ENCODE measurements around the gene ANO4.
"Not testable (repeated sequence)": the region's sequence is repeated elsewhere in the genome, so short reads cannot be mapped to it uniquely, and the experiment has no call there.

ANO4 gene

DNA sequence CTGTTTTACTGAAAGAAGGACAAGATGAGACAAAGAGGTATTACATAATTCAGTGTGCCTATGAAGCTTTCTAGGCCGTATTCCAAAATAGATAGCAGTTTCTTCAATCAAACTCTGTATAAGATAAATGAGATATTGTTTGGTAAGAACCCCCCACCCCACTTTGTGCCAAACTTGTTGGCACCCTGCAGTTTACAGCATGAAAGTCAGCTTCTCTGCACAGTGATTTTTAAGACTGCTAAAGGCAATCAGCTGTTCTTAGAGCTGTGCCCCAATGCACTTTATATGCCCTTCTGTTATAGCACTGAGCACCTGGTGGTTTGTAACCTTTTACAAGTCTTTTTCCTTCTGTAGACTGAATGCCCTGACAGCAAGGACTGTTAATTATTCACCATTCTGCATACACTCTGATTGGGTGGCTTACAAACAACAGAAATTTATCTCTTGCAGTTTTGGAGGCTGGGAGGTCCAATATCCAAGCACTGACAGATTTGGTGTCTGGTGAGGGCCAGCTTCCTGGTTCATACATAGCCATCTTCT lies 76.7 kb downstream of the ANO4 start:
- DNase-seq (ENCODE audit: low spot score): no peak

DNA sequence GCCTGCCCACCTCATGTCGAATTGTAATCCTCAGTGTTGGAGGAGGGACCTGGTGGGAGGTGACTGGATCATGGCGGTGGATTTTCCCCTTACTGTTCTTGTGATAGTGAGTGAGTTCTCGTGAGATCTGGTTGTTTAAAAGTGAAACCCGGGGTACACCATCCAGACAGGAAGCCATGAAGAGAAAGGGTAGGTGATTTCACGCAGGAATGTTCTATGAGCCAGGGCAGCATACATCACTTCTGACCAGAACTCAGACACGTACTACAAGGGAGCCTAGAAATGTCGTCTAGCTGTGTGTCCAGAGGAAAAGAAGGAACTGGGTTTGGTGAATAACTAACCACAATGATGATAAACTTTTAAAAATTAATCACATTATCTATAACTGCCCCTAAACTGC lies 80.6 kb downstream of the ANO4 start:
- no peak for DNase-seq (ENCODE audit: low spot score)

DNA sequence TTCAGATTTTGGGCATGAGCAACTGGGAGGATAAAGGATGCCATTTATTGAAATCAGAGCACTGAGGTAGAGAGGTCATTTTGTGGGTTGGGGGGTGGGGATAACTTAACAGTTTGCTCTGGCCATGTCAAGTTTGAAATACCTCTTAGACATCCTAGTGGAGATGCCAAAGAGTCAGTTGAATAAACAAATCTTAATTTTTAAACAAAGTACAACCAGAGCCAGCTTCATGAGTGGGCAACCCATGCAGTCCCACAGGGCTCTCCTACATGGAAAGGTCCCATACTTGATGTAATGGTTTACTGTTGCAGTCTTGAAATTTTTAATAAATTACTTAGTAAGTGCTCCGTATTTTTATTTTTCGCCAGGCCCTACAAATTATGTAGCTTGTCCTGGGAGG lies 81.2 kb downstream of the ANO4 start:
- DNase-seq (ENCODE audit: low spot score): no peak

DNA sequence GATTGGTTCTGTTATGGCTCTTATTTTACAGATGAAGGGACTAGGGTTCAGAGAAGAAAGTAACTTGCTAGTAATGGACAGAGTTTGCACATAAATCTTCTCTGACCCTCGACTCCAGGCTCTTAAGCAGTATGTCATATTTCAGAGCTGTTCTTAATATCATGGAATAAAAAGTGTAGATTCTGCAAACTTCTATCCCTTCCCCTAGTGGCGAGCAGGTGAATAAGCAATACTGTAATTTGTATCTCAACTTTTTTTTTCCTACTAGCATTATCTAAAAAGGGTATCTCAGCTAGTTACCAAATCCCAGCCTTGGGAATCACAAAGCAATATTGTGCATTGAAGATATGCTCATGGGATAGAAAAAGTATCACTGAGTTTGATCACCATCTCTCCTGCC lies 83.2 kb downstream of the ANO4 start:
- peak; percentile 25 for DNase-seq (ENCODE audit: low spot score)

DNA sequence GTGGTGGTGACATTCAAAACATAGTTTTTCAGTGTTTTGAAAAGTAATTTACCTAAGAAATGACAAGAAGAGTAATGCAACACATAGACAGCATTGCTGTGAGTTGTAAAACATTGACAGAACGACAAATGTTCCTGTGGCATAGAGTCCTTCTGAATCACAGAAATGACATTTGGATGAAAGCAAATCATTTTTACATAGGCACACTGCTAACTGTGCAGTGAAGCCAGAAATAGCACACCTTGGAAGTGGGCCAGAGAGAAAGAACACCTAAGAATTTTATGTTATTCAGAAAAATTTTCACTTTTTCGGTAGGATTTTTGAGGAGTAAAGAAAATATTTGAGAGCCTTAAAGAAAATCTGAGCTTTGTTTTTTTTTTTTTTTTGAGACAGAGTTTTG lies 100.6 kb downstream of the ANO4 start:
- no peak for DNase-seq (ENCODE audit: low spot score)

DNA sequence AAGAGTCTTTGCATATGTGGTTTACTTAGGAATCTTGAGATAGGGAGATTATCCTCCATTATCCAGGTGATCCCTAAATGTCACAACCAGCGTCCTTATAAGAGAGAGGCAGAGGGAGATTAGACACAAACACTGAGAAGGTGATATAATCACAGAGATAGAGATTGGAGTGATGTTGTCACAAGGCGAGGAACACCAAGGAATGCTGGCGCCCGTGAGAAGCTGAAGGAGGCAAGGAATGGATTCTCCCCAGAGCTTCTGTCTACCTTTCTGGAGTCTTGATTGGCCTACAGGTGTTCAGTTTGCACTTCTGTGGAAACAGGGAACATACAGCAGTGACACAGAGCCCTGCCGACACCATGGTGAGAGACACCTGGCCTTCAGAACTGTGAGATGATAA lies 101.6 kb downstream of the ANO4 start:
- DNase-seq (ENCODE audit: low spot score): no peak

DNA sequence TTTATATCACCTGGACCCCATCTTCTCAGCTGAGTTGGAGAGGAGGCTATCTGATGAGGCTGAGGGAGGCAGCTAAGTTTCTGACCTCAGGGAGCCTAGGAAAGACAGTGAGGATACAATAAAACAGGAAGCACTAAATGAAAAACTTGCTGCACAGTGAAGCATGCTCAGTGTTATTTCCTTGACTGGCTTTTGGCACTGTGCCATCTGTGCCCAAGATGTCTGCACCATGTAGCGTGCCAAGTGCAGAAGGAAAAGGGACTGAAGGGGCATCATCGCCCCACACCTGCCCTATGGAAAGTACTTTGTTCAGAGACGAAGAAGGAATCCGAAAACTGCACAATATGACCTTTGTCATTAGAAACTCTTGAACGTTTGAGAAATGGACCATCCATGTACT lies 102.7 kb downstream of the ANO4 start:
- DNase-seq (ENCODE audit: low spot score): no peak

DNA sequence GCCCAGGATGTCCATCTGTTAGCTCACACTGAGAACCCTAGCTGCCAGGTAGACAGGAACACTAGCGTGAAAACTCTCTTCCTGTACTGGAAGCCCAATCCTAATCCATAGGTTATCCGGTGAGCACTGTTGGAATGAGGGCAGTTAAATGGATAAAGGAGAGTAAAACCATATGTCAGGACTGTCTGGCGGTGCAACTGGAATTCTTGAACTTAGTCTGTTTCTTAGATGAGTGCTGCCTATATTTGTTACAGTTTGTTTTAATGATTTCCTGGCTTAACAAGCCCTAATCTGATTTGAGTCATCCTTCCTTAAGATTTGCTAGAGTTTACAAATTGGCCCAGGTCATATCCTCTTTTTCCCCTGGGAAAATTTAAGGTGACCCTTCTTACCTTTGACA lies 104.7 kb downstream of the ANO4 start:
- no peak for DNase-seq (ENCODE audit: low spot score)

DNA sequence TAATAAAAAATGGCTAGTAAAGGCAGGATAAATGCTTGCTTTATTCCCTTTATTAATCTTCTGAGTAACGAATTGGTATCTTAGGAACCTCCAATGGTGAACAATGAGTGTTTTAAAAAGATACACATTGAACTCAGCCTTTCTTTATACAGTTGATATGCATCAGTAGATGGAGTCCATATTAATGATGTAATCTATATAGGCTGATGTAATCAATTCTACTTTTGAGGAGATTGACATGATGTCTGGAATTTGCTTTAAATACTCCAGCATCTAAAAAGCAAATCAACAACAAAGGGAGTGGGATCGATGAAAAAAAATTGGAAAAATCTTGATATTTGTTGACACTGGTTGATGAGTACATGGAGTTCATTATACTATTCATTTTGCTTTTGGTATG lies 106.2 kb downstream of the ANO4 start:
- no peak for DNase-seq (ENCODE audit: low spot score)

DNA sequence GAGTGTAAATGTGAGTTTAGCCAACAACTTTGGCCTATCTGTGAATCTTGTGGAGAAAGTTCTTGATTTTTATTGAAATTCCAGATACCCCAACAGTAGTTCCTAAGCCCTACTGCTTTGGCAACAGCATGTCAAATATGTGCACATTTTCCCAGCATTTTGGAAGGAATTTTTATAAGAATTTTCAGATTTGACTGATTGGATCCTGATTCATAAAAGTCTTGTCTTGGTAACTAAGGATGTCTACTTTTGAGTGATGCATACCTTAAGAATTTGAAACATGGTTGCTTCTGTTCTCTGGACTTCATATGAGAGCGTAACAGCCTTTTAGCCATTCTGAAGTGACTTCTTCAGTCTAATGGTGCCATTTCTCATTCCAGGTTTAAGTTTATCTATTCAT lies 106.7 kb downstream of the ANO4 start:
- no peak for DNase-seq (ENCODE audit: low spot score)

DNA sequence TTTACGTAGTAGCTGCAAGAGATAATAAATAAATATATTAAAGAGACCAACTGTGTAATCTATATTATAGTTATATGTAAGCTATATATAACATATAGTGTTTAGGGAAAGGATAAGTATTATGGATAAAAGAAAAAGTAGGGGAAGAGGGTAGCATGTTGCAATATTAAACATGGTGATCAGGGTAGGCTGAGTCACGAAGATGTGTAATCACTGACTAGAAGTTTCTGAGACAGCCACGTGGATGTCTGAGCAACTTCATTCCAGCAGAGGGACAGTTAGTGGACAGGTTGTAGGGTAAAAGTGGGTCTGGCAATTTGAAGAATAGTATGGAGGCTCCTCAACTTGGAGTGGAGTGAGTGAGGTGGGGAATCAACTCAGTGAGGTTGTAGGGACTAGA lies 109.7 kb downstream of the ANO4 start:
- peak; percentile 36 for DNase-seq (ENCODE audit: low spot score)

DNA sequence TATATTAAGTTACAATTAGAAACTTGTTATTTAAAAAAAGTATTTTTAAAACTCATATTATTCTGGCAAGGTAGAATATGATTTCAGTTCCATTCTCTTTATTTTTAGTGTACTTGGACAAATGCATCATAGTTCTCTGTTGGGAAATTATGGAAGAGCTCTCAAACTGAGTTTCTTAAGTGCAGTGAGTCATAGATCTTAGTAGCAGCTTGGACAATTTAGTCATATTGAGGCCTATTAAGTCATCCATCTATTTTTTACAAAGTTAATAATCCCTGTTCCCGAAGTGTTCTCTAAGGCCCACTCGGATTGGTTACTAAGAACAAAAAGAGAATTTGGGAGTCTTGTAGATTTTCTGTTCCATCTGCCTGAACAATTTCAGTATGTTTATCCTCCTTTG lies 113.9 kb downstream of the ANO4 start:
- peak; percentile 51 for DNase-seq (ENCODE audit: low spot score)

DNA sequence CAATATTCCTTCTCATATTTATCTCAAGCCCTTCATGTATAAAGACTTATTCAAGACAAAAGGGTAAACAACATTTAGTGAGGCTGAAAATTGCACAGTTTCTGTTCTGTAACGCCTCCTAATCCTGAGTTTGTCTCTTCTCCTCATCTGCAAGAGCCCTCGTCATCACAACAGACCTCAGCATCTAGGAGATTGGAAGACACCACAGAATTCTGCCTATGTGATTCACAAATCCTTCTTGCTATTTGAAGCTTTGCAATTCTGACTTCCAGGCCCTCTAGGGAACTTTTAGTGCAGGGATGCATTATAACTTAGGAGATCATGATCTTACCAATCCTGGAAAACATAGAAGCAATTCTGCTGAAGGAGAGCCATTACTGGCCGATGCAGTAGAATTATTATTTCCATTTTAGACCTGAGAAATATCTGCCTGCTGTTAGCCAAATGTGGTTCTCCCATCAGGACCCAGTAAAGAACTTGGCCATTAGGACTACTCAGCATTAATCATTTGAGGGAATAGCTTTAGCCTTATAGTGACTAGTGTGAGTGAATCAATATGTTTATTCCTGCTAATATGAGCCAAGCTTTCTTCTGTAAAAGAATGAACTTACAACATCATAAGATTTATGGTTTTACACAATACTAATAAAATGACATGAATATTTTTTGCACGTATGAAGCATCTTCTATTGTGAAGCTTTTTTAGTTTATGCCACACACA lies 119.5 kb downstream of the ANO4 start:
- no peak for DNase-seq (ENCODE audit: low spot score)

DNA sequence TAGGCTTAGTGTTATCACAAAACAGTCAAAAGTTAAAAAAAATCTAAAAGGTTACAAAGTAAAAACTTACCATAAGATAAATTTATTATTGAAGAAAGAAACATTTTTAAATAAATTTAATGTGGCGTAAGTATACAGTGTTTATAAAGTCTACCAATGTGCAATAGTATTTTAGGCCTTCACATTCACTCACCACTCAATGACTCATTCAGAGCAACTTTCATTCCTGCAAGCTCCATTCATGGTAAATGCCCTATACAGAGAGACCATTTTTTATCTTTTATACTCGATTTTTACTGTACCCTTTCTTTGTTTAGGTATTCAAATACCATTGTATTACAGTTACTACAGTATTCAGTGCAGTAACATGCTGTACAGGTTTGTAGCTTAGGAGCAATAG lies 124.5 kb downstream of the ANO4 start:
- no peak for DNase-seq (ENCODE audit: low spot score)

DNA sequence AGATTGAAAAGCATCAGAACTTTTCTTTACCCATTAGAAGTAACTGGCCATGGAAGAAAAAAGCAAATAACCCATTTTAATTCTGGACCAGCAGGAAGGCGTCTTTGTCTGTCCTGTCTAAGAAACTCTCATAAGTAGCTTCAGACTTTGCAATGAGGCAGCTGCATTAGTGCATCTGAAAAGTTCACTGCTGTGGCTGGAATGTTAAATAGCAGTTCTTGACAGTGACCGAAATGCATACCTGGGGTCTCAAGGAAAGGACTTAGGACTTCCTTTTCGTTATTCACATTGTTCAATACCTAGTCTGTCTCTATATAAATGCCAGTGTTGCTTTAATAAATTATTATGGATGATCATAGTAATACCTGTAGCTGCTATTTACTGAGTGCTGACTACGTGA lies 125.9 kb downstream of the ANO4 start:
- DNase-seq (ENCODE audit: low spot score): no peak

DNA sequence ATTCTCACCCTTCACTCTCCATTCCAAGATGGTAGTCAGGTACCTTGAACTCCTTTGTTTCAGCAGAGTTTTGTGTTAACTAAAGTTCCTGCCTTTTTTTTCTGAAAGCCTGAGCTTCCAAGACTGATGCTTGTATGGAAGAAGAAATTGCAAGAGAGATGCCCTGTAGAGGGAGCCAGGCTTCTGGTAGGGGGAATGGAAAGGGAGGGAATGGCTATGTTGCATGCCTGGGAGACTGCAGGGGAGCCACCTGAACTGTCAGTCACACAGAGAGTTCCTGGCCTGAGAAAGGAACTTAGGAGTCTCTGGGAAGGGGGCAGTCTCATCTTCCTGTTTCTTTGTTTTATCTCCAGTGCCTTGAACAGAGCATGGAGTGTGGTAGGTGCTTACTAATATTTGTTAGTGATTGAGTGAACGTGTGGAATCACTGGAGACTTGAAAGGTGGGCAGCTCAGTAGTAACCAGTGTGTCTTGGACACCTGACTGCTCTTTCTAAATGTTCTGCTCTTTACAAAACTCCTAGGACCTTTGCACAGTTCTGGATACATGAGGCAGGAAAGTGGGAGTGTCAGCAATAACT lies 132.2 kb downstream of the ANO4 start:
- DNase-seq (ENCODE audit: low spot score): peak; percentile 33

DNA sequence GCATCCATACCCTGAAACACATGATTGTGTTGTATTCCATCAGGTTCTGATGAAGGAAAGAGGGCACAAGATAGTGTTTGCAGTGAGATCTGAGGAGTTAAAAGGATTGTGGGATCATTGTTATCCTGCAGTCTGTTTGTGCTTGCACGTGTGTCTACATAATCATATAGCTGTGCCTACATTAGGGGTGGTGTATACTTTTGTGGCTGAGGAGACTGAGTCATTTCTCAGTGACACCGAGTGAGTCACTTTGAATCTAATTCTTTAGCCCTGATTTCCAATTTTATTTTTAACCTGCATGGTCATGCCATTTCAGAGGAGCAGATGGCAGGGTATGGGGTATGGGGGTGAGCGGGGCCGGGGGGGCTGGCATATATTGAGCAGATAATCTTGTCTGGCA lies 133.2 kb downstream of the ANO4 start:
- peak; percentile 82 for DNase-seq (ENCODE audit: low spot score)

DNA sequence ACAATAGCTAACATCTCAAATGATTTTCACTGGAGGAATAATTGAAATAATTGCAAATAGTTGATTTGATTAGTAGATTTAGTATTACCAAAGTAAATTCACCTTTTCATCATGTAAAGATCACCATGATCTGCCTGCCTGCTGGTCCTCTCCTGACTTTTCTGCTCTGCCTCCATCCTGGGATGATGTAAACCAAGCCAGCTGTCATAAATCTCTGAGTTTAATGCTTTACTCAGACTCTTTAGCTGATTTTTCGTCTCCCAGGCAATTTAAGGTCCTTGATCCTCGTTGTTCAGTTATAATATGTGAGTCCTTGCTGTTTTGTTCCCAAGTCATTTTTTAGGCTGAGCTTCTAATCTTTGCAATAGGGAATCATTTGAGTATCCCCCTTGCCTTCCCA lies 138.0 kb downstream of the ANO4 start:
- no peak for DNase-seq (ENCODE audit: low spot score)

DNA sequence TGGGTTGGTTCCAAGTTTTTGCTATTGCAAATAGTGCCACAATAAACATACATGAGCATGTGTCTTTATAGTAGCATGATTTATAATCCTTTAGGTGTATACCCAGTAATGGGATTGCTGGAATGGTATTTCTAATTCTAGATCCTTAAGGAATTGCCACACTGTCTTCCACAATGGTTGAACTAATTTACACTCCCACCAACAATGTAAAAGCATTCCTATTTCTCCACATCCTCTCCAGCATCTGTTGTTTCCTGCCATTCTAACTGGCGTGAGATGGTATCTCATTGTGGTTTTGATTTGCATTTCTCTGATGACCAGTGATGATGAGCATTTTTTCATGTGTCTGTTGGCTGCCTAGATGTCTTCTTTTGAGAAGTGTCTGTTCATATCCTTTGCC lies 139.0 kb downstream of the ANO4 start:
- not testable (repeated sequence) for DNase-seq (ENCODE audit: low spot score)

DNA sequence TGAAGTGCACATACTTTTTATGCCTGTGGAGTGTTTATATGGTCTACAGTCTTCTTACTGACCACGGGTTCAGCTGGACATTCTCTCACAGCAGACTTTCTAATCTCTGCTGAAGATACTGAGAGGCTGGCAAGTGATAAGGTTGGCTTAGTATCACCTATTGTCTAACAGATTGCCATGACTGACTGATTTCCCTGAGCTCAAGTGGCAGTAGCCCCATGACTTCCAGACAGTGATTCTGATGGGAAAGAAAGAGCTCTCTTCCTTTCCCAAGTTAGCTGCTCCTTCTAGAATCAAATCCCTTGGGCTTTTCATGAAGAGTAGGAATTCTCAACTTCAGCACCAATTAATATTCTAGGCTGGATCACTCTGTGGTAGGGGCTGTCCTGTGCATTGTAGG lies 141.4 kb downstream of the ANO4 start:
- DNase-seq (ENCODE audit: low spot score): no peak

DNA sequence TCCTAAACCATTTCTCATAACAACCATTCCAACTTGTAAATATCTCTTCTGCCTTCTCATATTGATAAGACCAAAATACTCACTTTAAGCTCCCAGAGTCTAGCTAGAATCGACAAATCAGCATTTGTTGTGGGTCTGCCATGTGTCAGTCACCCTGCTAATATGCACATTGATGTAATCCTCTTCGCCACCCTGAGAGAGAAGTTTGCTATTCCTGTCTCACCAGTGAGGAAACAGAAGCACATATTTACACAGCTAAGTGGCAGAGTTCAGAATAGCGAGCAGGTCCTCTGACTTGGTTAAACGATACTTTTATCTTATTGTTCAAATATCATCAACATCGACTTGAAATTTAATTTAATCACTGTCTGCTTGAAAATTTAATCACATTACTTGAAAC lies 142.1 kb downstream of the ANO4 start:
- DNase-seq (ENCODE audit: low spot score): no peak

DNA sequence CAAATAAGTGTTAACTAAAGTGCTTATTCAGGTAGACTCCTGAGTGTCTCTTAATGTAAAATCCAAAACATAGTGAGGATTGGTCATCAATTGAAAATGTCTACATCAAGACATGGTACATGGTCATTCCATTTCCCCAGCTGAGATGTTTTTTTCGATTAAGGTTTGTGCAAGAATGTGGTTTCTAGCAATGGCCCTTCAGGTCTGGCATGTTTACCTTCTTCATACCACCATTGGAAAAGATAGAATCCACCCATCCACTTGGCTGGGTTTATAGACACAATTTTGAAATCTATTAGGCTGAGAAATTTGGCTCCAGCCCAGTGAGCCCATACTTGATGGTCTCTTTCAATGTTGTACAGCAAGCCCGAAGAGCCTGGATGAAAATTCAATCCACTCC lies 145.9 kb downstream of the ANO4 start:
- no peak for DNase-seq (ENCODE audit: low spot score)

DNA sequence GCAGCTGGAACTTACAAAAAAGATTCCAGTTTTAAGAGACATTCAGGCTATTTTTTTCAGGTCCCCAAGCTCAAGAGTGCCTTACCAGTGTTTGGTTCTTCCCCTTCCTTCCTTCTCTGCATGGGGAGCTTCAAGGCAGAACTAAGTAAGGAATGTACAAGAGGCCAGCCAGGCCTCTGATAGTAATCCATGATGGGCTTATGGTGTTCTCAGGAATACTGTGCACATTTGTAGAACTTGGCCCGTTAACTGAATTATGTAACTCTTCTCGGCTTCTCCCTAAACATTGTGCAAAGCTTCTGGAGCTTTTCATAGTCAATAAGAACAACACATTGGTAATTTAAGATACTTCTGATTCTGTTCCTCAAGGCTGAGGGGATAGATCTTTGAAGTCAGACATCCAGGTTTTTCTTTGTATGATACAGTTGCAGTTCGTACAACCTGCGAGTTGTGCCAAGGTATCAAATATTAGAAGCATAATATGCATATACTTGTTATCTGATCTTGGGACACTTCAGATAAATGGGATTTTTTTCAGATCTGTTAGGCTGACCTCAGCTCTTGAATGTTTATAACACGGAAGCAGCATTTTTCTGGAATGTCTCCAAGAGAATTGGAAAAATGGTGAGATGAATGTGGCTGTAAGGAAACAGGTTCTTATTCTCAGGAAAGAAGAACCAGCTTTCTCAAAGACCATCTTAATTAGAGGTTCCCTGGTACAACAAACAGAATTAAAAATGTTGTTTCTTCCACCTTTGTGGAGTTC lies 148.6 kb downstream of the ANO4 start:
- DNase-seq (ENCODE audit: low spot score): no peak
